GDM1 (cell line): ENCODE data around the gene ASTL.
"Not testable (repeated sequence)": the region's sequence is repeated elsewhere in the genome, so short reads cannot be mapped to it uniquely, and the experiment has no call there.

Source experiments
- DNase-seq: peaks from one replicate; lab custom pipeline; 2025; lab: John Stamatoyannopoulos, UW

The ASTL gene

GRCh38 chr2:96146153-96146880 lies 8.0 kb upstream of the ASTL start:
- DNase-seq: peak; percentile 70

GRCh38 chr2:96145848-96146152 lies 7.5 kb upstream of the ASTL start:
- no peak for DNase-seq

- DNase-seq: peak; percentile 88
Observed at GRCh38 chr2:96145036-96145847, 6.9 kb upstream of the ASTL start, which contains the start of gene DUSP2. TSS of gene DUSP2 (minus strand) at chr2:96145440. CDS start at chr2:96145354, 86 bp downstream.

- DNase-seq: no peak
Observed at GRCh38 chr2:96144481-96145035, 6.3 kb upstream of the ASTL start.

GRCh38 chr2:96143848-96144480 lies 5.7 kb upstream of the ASTL start:
- DNase-seq: no peak

GRCh38 chr2:96143231-96143847 lies 5.0 kb upstream of the ASTL start:
- DNase-seq: no peak

- DNase-seq: no peak
Observed at GRCh38 chr2:96142217-96143113, 4.2 kb upstream of the ASTL start.

GRCh38 chr2:96141624-96141967 lies 3.3 kb upstream of the ASTL start:
- DNase-seq: not testable (repeated sequence)

GRCh38 chr2:96140941-96141623 lies 2.8 kb upstream of the ASTL start:
- no peak for DNase-seq

GRCh38 chr2:96139181-96139758 lies 968 bp upstream of the ASTL start:
- DNase-seq: no peak

- no peak for DNase-seq
Observed at GRCh38 chr2:96137321-96138178, 752 bp downstream of the ASTL start.

GRCh38 chr2:96136129-96136720 lies 2.1 kb downstream of the ASTL start:
- DNase-seq: no peak

GRCh38 chr2:96135621-96136020 lies 2.7 kb downstream of the ASTL start:
- DNase-seq: no peak

- no peak for DNase-seq
Observed at GRCh38 chr2:96135171-96135570, 3.1 kb downstream of the ASTL start.

- DNase-seq: no peak
Observed at GRCh38 chr2:96134421-96134820, 3.9 kb downstream of the ASTL start.

GRCh38 chr2:96131813-96132745 lies 6.2 kb downstream of the ASTL start:
- DNase-seq: no peak

- no peak for DNase-seq
Observed at GRCh38 chr2:96131152-96131812, 7.0 kb downstream of the ASTL start.
